IMR-90 (cell line): ENCODE data around the gene GATA6. TPM values are rescaled to one million over a fixed set of nuclear protein-coding genes. Genes with fewer than 3 reads are reported as not detected.

ENCODE experiments used
- ATAC-seq: fragments of 200-7000 bp; cut with Tn5 transposase; 2 replicates; pipeline ENCODE4 v1.9.1; 2020; ENCODE audit warnings: low read depth, mild to moderate bottlenecking, moderate library complexity
- BruUV-seq: library from RNA; stranded (reverse); fragments of 400-500 nt; replicated peaks from 2 replicates; lab custom pipeline; 2021; lab: Mats Ljungman, UMichigan
- CTCF ChIA-PET: fragments of 300-600 bp; formaldehyde crosslinking; extraction: SDS; loops from one replicate; lab custom pipeline; 2021; ENCODE audit warnings: antibody characterized with exemption; lab: Yijun Ruan, JAX
- POLR2A ChIA-PET: fragments of 300-600 bp; sonication (Branson Sonifier 250); formaldehyde crosslinking; loops from one replicate; lab custom pipeline; 2022; ENCODE audit warnings: antibody characterized with exemption; ENCODE audit not compliant: unreplicated experiment; lab: Charles Lee
- DNase-seq: peaks from one replicate; pipeline ENCODE4 v3.0.0; 2013
- H2AFZ ChIP-seq: replicated peaks from 2 replicates; pipeline ENCODE3; 2013; ENCODE audit warnings: low read length, mild to moderate bottlenecking; ENCODE audit not compliant: poor library complexity
- H2AK5ac ChIP-seq: 2 replicates; pipeline ENCODE4 v1.6.1; 2013; ENCODE audit warnings: low read depth, low read length, inconsistent platforms
- H2AK9ac ChIP-seq: replicated peaks from 2 replicates; pipeline ENCODE3; 2013; ENCODE audit warnings: mild to moderate bottlenecking, low read depth, low read length, moderate library complexity; ENCODE audit not compliant: poor library complexity
- H2BK120ac ChIP-seq: 2 replicates; pipeline ENCODE4 v1.6.1; 2013; ENCODE audit warnings: low read depth, low read length, inconsistent platforms
- H2BK15ac ChIP-seq: 3 replicates; pipeline ENCODE4 v1.6.1; 2013; ENCODE audit warnings: low read depth, low read length, inconsistent platforms
- H2BK20ac ChIP-seq: 2 replicates; pipeline ENCODE4 v1.6.1; 2013; ENCODE audit warnings: low read depth, mild to moderate bottlenecking, inconsistent platforms, low read length, moderate library complexity
- H2BK5ac ChIP-seq: 2 replicates; pipeline ENCODE4 v1.6.1; 2013; ENCODE audit warnings: mild to moderate bottlenecking, low read depth, low read length, inconsistent platforms; ENCODE audit not compliant: poor library complexity, severe bottlenecking
- H3K14ac ChIP-seq: replicated peaks from 2 replicates; pipeline ENCODE4 v1.6.1; 2013; ENCODE audit warnings: low read depth, low read length, inconsistent platforms
- H3K18ac ChIP-seq: 2 replicates; pipeline ENCODE4 v1.6.1; 2013; ENCODE audit warnings: low read depth, low read length, control low read depth
- H3K23ac ChIP-seq: 2 replicates; pipeline ENCODE4 v1.6.1; 2013; ENCODE audit warnings: low read depth, low read length, inconsistent platforms
- H3K27ac ChIP-seq: 2 replicates; pipeline ENCODE4 v1.5.1; 2013; ENCODE audit warnings: mild to moderate bottlenecking, control low read depth, low read length; ENCODE audit not compliant: insufficient read depth
- H3K27me3 ChIP-seq: 2 replicates; pipeline ENCODE4 v1.6.1; 2013; ENCODE audit warnings: low read length; ENCODE audit not compliant: control insufficient read depth, insufficient read depth
- H3K36me3 ChIP-seq: 2 replicates; pipeline ENCODE4 v1.6.1; 2013; ENCODE audit warnings: low read length, mixed read lengths; ENCODE audit not compliant: control insufficient read depth, insufficient read depth
- H3K4ac ChIP-seq: 2 replicates; pipeline ENCODE4 v1.6.1; 2013; ENCODE audit warnings: low read depth, low read length, inconsistent platforms
- H3K4me1 ChIP-seq: 2 replicates; pipeline ENCODE4 v1.6.1; 2013; ENCODE audit warnings: low read length, mixed read lengths; ENCODE audit not compliant: control insufficient read depth, insufficient read depth
- H3K4me2 ChIP-seq: 2 replicates; pipeline ENCODE4 v1.6.1; 2013; ENCODE audit warnings: low read depth, mild to moderate bottlenecking, control low read depth, low read length, moderate library complexity
- H3K4me3 ChIP-seq: 2 replicates; pipeline ENCODE4 v1.5.1; 2013; ENCODE audit warnings: low read depth, mild to moderate bottlenecking, control low read depth, low read length, moderate library complexity; ENCODE audit not compliant: insufficient read depth
- H3K56ac ChIP-seq: 2 replicates; pipeline ENCODE4 v1.6.1; 2013; ENCODE audit warnings: low read length, inconsistent platforms; ENCODE audit not compliant: insufficient read depth; ENCODE audit errors: extremely low read depth
- H3K79me1 ChIP-seq, 2 experiments: 2 replicates each; pipeline ENCODE4 v1.6.1; 2013; ENCODE audit warnings: low read length in 2 of 2, inconsistent platforms in 1 of 2, low read depth in 1 of 2
- H3K9ac ChIP-seq: 2 replicates; pipeline ENCODE4 v1.6.1; 2013; ENCODE audit warnings: low read depth, low read length, control low read depth
- H3K9me1 ChIP-seq: 2 replicates; pipeline ENCODE4 v1.6.1; 2013; ENCODE audit warnings: low read length, inconsistent platforms; ENCODE audit not compliant: insufficient read depth
- H3K9me3 ChIP-seq: 2 replicates; pipeline ENCODE4 v1.6.1; 2013; ENCODE audit warnings: low read length; ENCODE audit not compliant: control insufficient read depth, insufficient read depth
- H4K20me1 ChIP-seq: 2 replicates; pipeline ENCODE4 v1.6.1; 2013; ENCODE audit warnings: low read length, inconsistent platforms; ENCODE audit not compliant: insufficient read depth
- H4K5ac ChIP-seq: 2 replicates; pipeline ENCODE4 v1.6.1; 2013; ENCODE audit warnings: mild to moderate bottlenecking, low read depth, low read length, control low read depth
- H4K8ac ChIP-seq, 2 experiments: 2 replicates each; pipeline ENCODE4 v1.6.1; 2013; ENCODE audit warnings: low read depth in 2 of 2, low read length in 2 of 2, control low read depth in 1 of 2, inconsistent platforms in 1 of 2
- H4K91ac ChIP-seq: 2 replicates; pipeline ENCODE4 v1.6.1; 2013; ENCODE audit warnings: low read depth, low read length, inconsistent platforms; ENCODE audit not compliant: insufficient read depth
- BHLHE40 ChIP-seq: fragments of 150-350 bp; IDR thresholded peaks from 2 replicates; pipeline ENCODE4 v1.6.1; 2016; ENCODE audit warnings: mild to moderate bottlenecking, low read depth, low read length
- CEBPB ChIP-seq: IDR thresholded peaks from 2 replicates; pipeline ENCODE4 v1.6.1; 2012; ENCODE audit warnings: low read depth, low read length, improper control_type of control experiment
- CHD1 ChIP-seq: IDR thresholded peaks from 2 replicates; pipeline ENCODE4 v1.6.1; 2012; ENCODE audit warnings: low read depth, low read length, improper control_type of control experiment
- FOS ChIP-seq: fragments of 150-350 bp; IDR thresholded peaks from 2 replicates; pipeline ENCODE4 v1.6.1; 2016; ENCODE audit warnings: low read depth, low read length
- MAFK ChIP-seq: IDR thresholded peaks from 2 replicates; pipeline ENCODE4 v1.6.1; 2012; ENCODE audit warnings: low read depth, low read length, improper control_type of control experiment
- MAZ ChIP-seq: IDR thresholded peaks from 2 replicates; pipeline ENCODE4 v1.6.1; 2012; ENCODE audit warnings: low read depth, mild to moderate bottlenecking, low read length, improper control_type of control experiment, moderate library complexity, borderline replicate concordance
- MXI1 ChIP-seq: IDR thresholded peaks from 2 replicates; pipeline ENCODE4 v1.6.1; 2012; ENCODE audit warnings: low read depth, mild to moderate bottlenecking, low read length, moderate library complexity, borderline replicate concordance
- NFE2L2 ChIP-seq: fragments of 150-350 bp; IDR thresholded peaks from 2 replicates; pipeline ENCODE4 v1.6.1; 2016; ENCODE audit warnings: low read depth, mild to moderate bottlenecking, low read length
- POLR2A ChIP-seq: IDR thresholded peaks from 2 replicates; pipeline ENCODE4 v1.6.1; 2012; ENCODE audit warnings: mild to moderate bottlenecking, low read depth, low read length
- RAD21 ChIP-seq: IDR thresholded peaks from 2 replicates; pipeline ENCODE4 v1.6.1; 2012; ENCODE audit warnings: low read length, improper control_type of control experiment
- RCOR1 ChIP-seq: IDR thresholded peaks from 2 replicates; pipeline ENCODE4 v1.6.1; 2012; ENCODE audit warnings: mild to moderate bottlenecking, low read length, improper control_type of control experiment; ENCODE audit not compliant: insufficient replicate concordance
- RFX5 ChIP-seq: IDR thresholded peaks from 2 replicates; pipeline ENCODE4 v1.8.0; 2012; ENCODE audit warnings: low read depth, mild to moderate bottlenecking, low read length, moderate library complexity
- SMC3 ChIP-seq: fragments of 150-350 bp; IDR thresholded peaks from 2 replicates; pipeline ENCODE4 v1.6.1; 2016; ENCODE audit warnings: low read depth, mild to moderate bottlenecking, antibody characterized with exemption, low read length, moderate library complexity
- WGBS, 2 experiments: methylation state at CpG; one replicate each; pipeline versions ENCODE4 v1.1.5 to v1.1.7; 2013; ENCODE audit warnings: missing lambda C conversion rate in 2 of 2; ENCODE audit not compliant: insufficient read length in 1 of 2; ENCODE audit errors: extremely low coverage in 2 of 2; 5-methylcytosine and 5-hydroxymethylcytosine counted together
- dilution Hi-C: fragments of 300-500 bp; cut with HindIII; formaldehyde crosslinking; loops from one replicate; pipeline ENCODE4 v1.14.3; 2018; ENCODE audit warnings: low sequenced_read_pairs; ENCODE audit not compliant: unreplicated experiment
- in situ Hi-C: fragments of 300-500 bp; cut with MboI; formaldehyde crosslinking; loops from 3 replicates; pipeline ENCODE4 v1.14.3; 2019; ENCODE audit warnings: low sequenced_read_pairs, inconsistent platforms, mixed read lengths
- intact Hi-C: fragments of 100-400 bp; cut with micrococcal nuclease; formaldehyde crosslinking; loops from 2 replicates; pipeline ENCODE4 v1.10.0; 2022
- polyA plus RNA-seq, 3 experiments: library from polyadenylated mRNA; depleted of rRNA; stranded (reverse); fragments of >200 nt; gene quantifications; 2 replicates each; pipeline ENCODE4 v1.2.3, GENCODE V29; 2012; ENCODE audit warnings: low replicate concordance in 1 of 3
- total RNA-seq: library from RNA; depleted of rRNA; stranded (reverse); fragments of >200 nt; gene quantifications from 2 replicates; pipeline ENCODE4 v1.2.3, GENCODE V29; 2012
- TF ChIP-seq, protein P1 (sequence below): fragments of 150-350 bp; IDR thresholded peaks from 2 replicates; pipeline ENCODE4 v1.6.1; 2016; ENCODE audit warnings: low read depth, mild to moderate bottlenecking, low read length, moderate library complexity, borderline replicate concordance
- TF ChIP-seq, protein P2 (sequence below): fragments of 150-350 bp; IDR thresholded peaks from 2 replicates; pipeline ENCODE4 v1.6.1; 2017; ENCODE audit warnings: mild to moderate bottlenecking, antibody characterized with exemption, low read length, low read depth
- TF ChIP-seq, protein P3 (sequence below): conservative IDR thresholded peaks from 2 replicates; pipeline ENCODE4 v1.5.1; 2012; ENCODE audit warnings: mild to moderate bottlenecking, low read depth, low read length, improper control_type of control experiment

The GATA6 gene
- total and polyA plus RNA-seq, 2 of the 4 experiments (the other 2 are of a cell fraction), result 2.5 to 4.0 TPM

DNA sequence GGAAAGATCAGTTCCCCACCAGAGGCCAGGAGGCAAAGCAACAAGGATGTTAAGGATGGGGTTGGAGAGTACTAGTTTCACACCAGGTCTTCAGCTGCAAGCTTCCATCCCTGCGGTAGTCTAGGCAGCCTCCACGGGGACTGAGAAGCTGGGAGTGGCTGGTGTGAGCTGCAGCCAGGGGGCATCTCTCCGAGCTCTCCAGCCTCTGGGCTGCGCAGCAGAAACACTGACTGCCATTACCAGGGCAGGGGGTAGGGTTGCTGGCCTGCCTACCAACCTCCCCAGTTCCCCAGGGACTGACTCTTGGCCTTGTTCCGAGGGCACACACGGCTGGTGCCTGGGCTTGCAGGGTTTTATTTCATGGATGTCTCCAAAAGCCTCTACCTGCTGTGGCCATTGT lies 15.9 kb downstream of the GATA6 start:
- no peak overlapping the region for H4K8ac ChIP-seq
- ATAC-seq, result no peak
- dilution Hi-C loops, result no loop called here
- intact Hi-C loops, result no loop called here
- in situ Hi-C loops, result no loop called here
- H4K20me1 ChIP-seq, result no peaks in the 10 kb centered on the region
- H3K14ac ChIP-seq, result no peak overlapping the region
- no peak overlapping the region for H2AFZ ChIP-seq
- no peak overlapping the region for H2AK5ac ChIP-seq
- no CpG with 5 or more reads among the region's 6 CpGs for WGBS, 2 experiments
- H3K56ac ChIP-seq, result no peak overlapping the region
- no peak overlapping the region for H2BK15ac ChIP-seq
- H2BK120ac ChIP-seq, result no peak overlapping the region
- H3K4me1 ChIP-seq, result peaks cover 12% of the 10 kb centered on the region
- H3K4me2 ChIP-seq, result no peak overlapping the region
- TF ChIP-seq MXI1, result no peak
- TF ChIP-seq NFE2L2, result no peak
- TF ChIP-seq RFX5, result no peak
- TF ChIP-seq, protein P1, sequence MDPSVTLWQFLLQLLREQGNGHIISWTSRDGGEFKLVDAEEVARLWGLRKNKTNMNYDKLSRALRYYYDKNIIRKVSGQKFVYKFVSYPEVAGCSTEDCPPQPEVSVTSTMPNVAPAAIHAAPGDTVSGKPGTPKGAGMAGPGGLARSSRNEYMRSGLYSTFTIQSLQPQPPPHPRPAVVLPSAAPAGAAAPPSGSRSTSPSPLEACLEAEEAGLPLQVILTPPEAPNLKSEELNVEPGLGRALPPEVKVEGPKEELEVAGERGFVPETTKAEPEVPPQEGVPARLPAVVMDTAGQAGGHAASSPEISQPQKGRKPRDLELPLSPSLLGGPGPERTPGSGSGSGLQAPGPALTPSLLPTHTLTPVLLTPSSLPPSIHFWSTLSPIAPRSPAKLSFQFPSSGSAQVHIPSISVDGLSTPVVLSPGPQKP, result no peak
- TF ChIP-seq, protein P2, sequence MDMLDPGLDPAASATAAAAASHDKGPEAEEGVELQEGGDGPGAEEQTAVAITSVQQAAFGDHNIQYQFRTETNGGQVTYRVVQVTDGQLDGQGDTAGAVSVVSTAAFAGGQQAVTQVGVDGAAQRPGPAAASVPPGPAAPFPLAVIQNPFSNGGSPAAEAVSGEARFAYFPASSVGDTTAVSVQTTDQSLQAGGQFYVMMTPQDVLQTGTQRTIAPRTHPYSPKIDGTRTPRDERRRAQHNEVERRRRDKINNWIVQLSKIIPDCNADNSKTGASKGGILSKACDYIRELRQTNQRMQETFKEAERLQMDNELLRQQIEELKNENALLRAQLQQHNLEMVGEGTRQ, result no peak
- TF ChIP-seq FOS, result no peak
- no peak for TF ChIP-seq BHLHE40
- no peak for TF ChIP-seq MAFK
- no peak for TF ChIP-seq RAD21
- no peak for TF ChIP-seq MAZ
- TF ChIP-seq CHD1, result no peak
- TF ChIP-seq, protein P3, sequence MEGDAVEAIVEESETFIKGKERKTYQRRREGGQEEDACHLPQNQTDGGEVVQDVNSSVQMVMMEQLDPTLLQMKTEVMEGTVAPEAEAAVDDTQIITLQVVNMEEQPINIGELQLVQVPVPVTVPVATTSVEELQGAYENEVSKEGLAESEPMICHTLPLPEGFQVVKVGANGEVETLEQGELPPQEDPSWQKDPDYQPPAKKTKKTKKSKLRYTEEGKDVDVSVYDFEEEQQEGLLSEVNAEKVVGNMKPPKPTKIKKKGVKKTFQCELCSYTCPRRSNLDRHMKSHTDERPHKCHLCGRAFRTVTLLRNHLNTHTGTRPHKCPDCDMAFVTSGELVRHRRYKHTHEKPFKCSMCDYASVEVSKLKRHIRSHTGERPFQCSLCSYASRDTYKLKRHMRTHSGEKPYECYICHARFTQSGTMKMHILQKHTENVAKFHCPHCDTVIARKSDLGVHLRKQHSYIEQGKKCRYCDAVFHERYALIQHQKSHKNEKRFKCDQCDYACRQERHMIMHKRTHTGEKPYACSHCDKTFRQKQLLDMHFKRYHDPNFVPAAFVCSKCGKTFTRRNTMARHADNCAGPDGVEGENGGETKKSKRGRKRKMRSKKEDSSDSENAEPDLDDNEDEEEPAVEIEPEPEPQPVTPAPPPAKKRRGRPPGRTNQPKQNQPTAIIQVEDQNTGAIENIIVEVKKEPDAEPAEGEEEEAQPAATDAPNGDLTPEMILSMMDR, result no peak
- TF ChIP-seq CEBPB, result no peak
- TF ChIP-seq SMC3, result no peak
- TF ChIP-seq POLR2A, result no peak
- TF ChIP-seq RCOR1, result no peak
- POLR2A ChIA-PET, result no interaction called here
- no peak overlapping the region for H3K9ac ChIP-seq
- H3K27ac ChIP-seq, result no peak overlapping the region
- H4K91ac ChIP-seq, result no peak overlapping the region
- CTCF ChIA-PET, result no interaction called here
- H2BK5ac ChIP-seq, result no peak overlapping the region
- H3K4me3 ChIP-seq, result no peak overlapping the region
- no peak overlapping the region for H2BK20ac ChIP-seq
- H3K79me1 ChIP-seq, result peaks cover 14 to 16% of the 10 kb centered on the region in 2 experiments; a peak in 3 of 4 replicates
- H3K27me3 ChIP-seq, result no peaks in the 10 kb centered on the region
- H3K9me1 ChIP-seq, result peaks cover 15% of the 10 kb centered on the region
- no peak overlapping the region for H4K5ac ChIP-seq
- no peak for DNase-seq
- BruUV-seq, result no TSS peak
- H3K9me3 ChIP-seq, result no peaks in the 10 kb centered on the region
- H2AK9ac ChIP-seq, result no peak overlapping the region
- H3K18ac ChIP-seq, result no peak overlapping the region
- H3K36me3 ChIP-seq, result peaks cover 26% of the 10 kb centered on the region
- no peak overlapping the region for H3K23ac ChIP-seq
- no peak overlapping the region; the same call in 1 of the 2 replicates for H3K4ac ChIP-seq
